Measurements from ENCODE around the gene FKBP9.

FKBP9 gene

GRCh38 chr7:32952876-32953275 lies 4.4 kb upstream of the FKBP9 start:
- TF ChIP-seq, protein P1, sequence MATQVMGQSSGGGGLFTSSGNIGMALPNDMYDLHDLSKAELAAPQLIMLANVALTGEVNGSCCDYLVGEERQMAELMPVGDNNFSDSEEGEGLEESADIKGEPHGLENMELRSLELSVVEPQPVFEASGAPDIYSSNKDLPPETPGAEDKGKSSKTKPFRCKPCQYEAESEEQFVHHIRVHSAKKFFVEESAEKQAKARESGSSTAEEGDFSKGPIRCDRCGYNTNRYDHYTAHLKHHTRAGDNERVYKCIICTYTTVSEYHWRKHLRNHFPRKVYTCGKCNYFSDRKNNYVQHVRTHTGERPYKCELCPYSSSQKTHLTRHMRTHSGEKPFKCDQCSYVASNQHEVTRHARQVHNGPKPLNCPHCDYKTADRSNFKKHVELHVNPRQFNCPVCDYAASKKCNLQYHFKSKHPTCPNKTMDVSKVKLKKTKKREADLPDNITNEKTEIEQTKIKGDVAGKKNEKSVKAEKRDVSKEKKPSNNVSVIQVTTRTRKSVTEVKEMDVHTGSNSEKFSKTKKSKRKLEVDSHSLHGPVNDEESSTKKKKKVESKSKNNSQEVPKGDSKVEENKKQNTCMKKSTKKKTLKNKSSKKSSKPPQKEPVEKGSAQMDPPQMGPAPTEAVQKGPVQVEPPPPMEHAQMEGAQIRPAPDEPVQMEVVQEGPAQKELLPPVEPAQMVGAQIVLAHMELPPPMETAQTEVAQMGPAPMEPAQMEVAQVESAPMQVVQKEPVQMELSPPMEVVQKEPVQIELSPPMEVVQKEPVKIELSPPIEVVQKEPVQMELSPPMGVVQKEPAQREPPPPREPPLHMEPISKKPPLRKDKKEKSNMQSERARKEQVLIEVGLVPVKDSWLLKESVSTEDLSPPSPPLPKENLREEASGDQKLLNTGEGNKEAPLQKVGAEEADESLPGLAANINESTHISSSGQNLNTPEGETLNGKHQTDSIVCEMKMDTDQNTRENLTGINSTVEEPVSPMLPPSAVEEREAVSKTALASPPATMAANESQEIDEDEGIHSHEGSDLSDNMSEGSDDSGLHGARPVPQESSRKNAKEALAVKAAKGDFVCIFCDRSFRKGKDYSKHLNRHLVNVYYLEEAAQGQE (IDR thresholded peaks at IDR 0.05; ENCODE audit: insufficient read depth in 1 of 2, low read depth in 2 of 2, low read length in 2 of 2) = no peak
- TF ChIP-seq POLR2AphosphoS5 (IDR thresholded peaks at IDR 0.05; ENCODE audit: low read depth, low read length) (no peak), TAF1 (IDR thresholded peaks at IDR 0.05; ENCODE audit: borderline replicate concordance, insufficient read depth, low read length) (no peak), SIN3A (IDR thresholded peaks at IDR 0.05; ENCODE audit: borderline replicate concordance, insufficient read depth, low read length) (no peak), FOXP2 (optimal IDR thresholded peaks at IDR 0.05; ENCODE audit: borderline replicate concordance, extremely low read depth, extremely low read length, insufficient read depth) (no peak)

- TF ChIP-seq, protein P1 (IDR thresholded peaks at IDR 0.05; ENCODE audit: insufficient read depth in 1 of 2, low read depth in 2 of 2, low read length in 2 of 2) = no peak
- TF ChIP-seq TAF1 (IDR thresholded peaks at IDR 0.05; ENCODE audit: borderline replicate concordance, insufficient read depth, low read length) (no peak), FOXP2 (optimal IDR thresholded peaks at IDR 0.05; ENCODE audit: borderline replicate concordance, extremely low read depth, extremely low read length, insufficient read depth) (no peak), SIN3A (IDR thresholded peaks at IDR 0.05; ENCODE audit: borderline replicate concordance, insufficient read depth, low read length) (no peak), POLR2AphosphoS5 (IDR thresholded peaks at IDR 0.05; ENCODE audit: low read depth, low read length) (no peak)
Measured at GRCh38 chr7:32958046-32959025, 1.1 kb downstream of the FKBP9 start.

GRCh38 chr7:32998361-32999171 lies 41.3 kb downstream of the FKBP9 start:
- TF ChIP-seq POLR2AphosphoS5 (IDR thresholded peaks at IDR 0.05; ENCODE audit: low read depth, low read length) = peak; percentile 34; the same call in 1 of the 2 replicates

GRCh38 chr7:33009734-33010133 lies 52.5 kb downstream of the FKBP9 start:
- TF ChIP-seq POLR2AphosphoS5 (IDR thresholded peaks at IDR 0.05; ENCODE audit: low read depth, low read length) (no peak), TAF1 (IDR thresholded peaks at IDR 0.05; ENCODE audit: borderline replicate concordance, insufficient read depth, low read length) (no peak), SIN3A (IDR thresholded peaks at IDR 0.05; ENCODE audit: borderline replicate concordance, insufficient read depth, low read length) (no peak), FOXP2 (optimal IDR thresholded peaks at IDR 0.05; ENCODE audit: borderline replicate concordance, extremely low read depth, extremely low read length, insufficient read depth) (no peak)
- TF ChIP-seq, protein P1 (IDR thresholded peaks at IDR 0.05; ENCODE audit: insufficient read depth in 1 of 2, low read depth in 2 of 2, low read length in 2 of 2) = no peak

DNA sequence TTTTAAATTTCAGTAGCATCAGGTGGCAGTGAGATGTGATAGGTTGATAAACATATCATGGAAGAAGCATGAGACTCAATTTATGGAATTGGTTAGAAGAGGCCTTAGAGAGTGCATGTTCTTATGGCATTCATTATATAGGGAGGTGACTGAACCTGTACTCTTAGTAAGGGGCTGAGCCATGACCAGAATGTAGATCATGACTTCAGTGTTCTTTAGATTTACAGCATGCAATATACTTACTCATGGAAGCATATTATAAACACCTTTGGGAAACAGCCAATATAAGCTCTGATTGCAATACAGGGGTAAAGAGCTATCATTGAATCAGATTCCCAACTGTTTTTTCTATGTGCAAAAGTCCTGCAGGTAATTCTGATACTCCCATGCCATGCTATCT lies 55.1 kb downstream of the FKBP9 start:
- TF ChIP-seq SIN3A (IDR thresholded peaks at IDR 0.05; ENCODE audit: borderline replicate concordance, insufficient read depth, low read length) (no peak), FOXP2 (optimal IDR thresholded peaks at IDR 0.05; ENCODE audit: borderline replicate concordance, extremely low read depth, extremely low read length, insufficient read depth) (no peak), POLR2AphosphoS5 (IDR thresholded peaks at IDR 0.05; ENCODE audit: low read depth, low read length) (no peak), TAF1 (IDR thresholded peaks at IDR 0.05; ENCODE audit: borderline replicate concordance, insufficient read depth, low read length) (no peak)
- TF ChIP-seq, protein P1 (IDR thresholded peaks at IDR 0.05; ENCODE audit: insufficient read depth in 1 of 2, low read depth in 2 of 2, low read length in 2 of 2) = no peak

Measured in PFSK-1 (cell line).